ENCODE results near the gene MRPL55. TPM values are rescaled to one million over a fixed set of nuclear protein-coding genes. Genes with fewer than 3 reads are reported as not detected.
"Not testable (repeated sequence)": the region's sequence is repeated elsewhere in the genome, so short reads cannot be mapped to it uniquely, and the experiment has no call there.

MRPL55 gene
- total and polyA plus RNA-seq, 4 donors = 44.4 to 137 (median 73.3) TPM

- ATAC-seq (ENCODE audit: insufficient read depth, low FRiP score) = no peak
- WGBS, 2 donors = 92% methylated on average over 7 of the region's 7 CpGs
These were observed 3.1 kb upstream of the MRPL55 start for GRCh38 chr1:228112167-228112566.

GRCh38 chr1:228111315-228111714 is 2.2 kb upstream of the MRPL55 start:
- not testable (repeated sequence) for H3K36me3 ChIP-seq (ENCODE audit: control insufficient read depth in 4 of 4, insufficient read depth in 4 of 4, low read length in 4 of 4); H3K27me3 ChIP-seq (ENCODE audit: control insufficient read depth in 3 of 3, insufficient read depth in 3 of 3, low read length in 2 of 3); DNase-seq; H3K9ac ChIP-seq (ENCODE audit: insufficient read depth in 1 of 2, low read length in 2 of 2); ATAC-seq (ENCODE audit: insufficient read depth, low FRiP score); H3K9me3 ChIP-seq (ENCODE audit: control insufficient read depth in 4 of 4, insufficient read depth in 3 of 4, low read length in 3 of 4); H3K4me3 ChIP-seq; H3K27ac ChIP-seq (ENCODE audit: low read depth in 1 of 2, low read length in 1 of 2)
- WGBS, 2 donors = 77 to 87% methylated on average over 6 of the region's 6 CpGs
- peaks cover 0 to 18% (median 0%) of the 10 kb centered on the region in 5 donors for H3K4me1 ChIP-seq (ENCODE audit: control insufficient read depth in 5 of 5, insufficient read depth in 5 of 5, low read length in 5 of 5)

More at GRCh38 chr1:228112167-228112566, 3.1 kb upstream of the MRPL55 start:
- Histone ChIP-seq H3K36me3 (ENCODE audit: control insufficient read depth in 4 of 4, insufficient read depth in 4 of 4, low read length in 4 of 4) (peaks cover 0 to 4% (median 0%) of the 10 kb centered on the region in 4 donors), H3K4me1 (ENCODE audit: control insufficient read depth in 5 of 5, insufficient read depth in 5 of 5, low read length in 5 of 5) (peaks cover 0 to 18% (median 0%) of the 10 kb centered on the region in 5 donors), H3K9me3 (ENCODE audit: control insufficient read depth in 4 of 4, insufficient read depth in 3 of 4, low read length in 3 of 4) (no peaks in the 10 kb centered on the region), H3K27me3 (ENCODE audit: control insufficient read depth in 3 of 3, insufficient read depth in 3 of 3, low read length in 2 of 3) (no peaks in the 10 kb centered on the region), H3K4me3 (no peak overlapping the region), H3K9ac (ENCODE audit: insufficient read depth in 1 of 2, low read length in 2 of 2) (no peak overlapping the region), H3K27ac (ENCODE audit: low read depth in 1 of 2, low read length in 1 of 2) (no peak overlapping the region)
- TF ChIP-seq, protein P1, sequence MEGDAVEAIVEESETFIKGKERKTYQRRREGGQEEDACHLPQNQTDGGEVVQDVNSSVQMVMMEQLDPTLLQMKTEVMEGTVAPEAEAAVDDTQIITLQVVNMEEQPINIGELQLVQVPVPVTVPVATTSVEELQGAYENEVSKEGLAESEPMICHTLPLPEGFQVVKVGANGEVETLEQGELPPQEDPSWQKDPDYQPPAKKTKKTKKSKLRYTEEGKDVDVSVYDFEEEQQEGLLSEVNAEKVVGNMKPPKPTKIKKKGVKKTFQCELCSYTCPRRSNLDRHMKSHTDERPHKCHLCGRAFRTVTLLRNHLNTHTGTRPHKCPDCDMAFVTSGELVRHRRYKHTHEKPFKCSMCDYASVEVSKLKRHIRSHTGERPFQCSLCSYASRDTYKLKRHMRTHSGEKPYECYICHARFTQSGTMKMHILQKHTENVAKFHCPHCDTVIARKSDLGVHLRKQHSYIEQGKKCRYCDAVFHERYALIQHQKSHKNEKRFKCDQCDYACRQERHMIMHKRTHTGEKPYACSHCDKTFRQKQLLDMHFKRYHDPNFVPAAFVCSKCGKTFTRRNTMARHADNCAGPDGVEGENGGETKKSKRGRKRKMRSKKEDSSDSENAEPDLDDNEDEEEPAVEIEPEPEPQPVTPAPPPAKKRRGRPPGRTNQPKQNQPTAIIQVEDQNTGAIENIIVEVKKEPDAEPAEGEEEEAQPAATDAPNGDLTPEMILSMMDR (IDR thresholded peaks at IDR 0.05; ENCODE audit: control extremely low read depth, extremely low read depth) = no peak
- no peak for DNase-seq

DNA sequence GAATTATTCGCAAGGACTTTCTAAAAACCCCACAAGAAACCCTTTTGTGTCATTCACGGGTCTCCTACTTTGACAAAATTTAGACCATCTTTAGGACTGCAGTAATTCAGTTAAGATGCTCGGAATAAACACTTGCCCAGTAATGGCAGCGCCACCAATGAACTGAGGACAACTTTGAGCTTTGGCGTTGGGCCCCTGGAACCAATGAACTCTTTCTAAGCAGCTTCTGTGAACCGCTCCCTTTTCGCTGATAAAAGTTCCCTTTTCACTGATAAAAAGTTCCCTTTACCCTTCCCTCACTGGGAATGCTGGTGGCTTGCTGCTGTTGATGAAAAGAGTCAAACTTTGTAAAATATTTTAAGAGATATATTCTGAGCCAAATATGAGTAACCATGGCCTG is 1.5 kb upstream of the MRPL55 start:
- DNase-seq (no peak), ATAC-seq (ENCODE audit: insufficient read depth, low FRiP score) (no peak)
- Histone ChIP-seq H3K27ac (ENCODE audit: low read depth in 1 of 2, low read length in 1 of 2) (no peak overlapping the region), H3K27me3 (ENCODE audit: control insufficient read depth in 3 of 3, insufficient read depth in 3 of 3, low read length in 2 of 3) (no peaks in the 10 kb centered on the region), H3K9ac (ENCODE audit: insufficient read depth in 1 of 2, low read length in 2 of 2) (no peak overlapping the region), H3K36me3 (ENCODE audit: control insufficient read depth in 4 of 4, insufficient read depth in 4 of 4, low read length in 4 of 4) (peaks cover 0 to 14% (median 4%) of the 10 kb centered on the region in 4 donors), H3K9me3 (ENCODE audit: control insufficient read depth in 4 of 4, insufficient read depth in 3 of 4, low read length in 3 of 4) (no peaks in the 10 kb centered on the region), H3K4me3 (no peak overlapping the region), H3K4me1 (ENCODE audit: control insufficient read depth in 5 of 5, insufficient read depth in 5 of 5, low read length in 5 of 5) (peaks cover 0 to 18% (median 0%) of the 10 kb centered on the region in 5 donors)
- WGBS, 2 donors = 86 to 95% methylated on average over 7 of the region's 7 CpGs
- TF ChIP-seq, protein P1 (IDR thresholded peaks at IDR 0.05; ENCODE audit: control extremely low read depth, extremely low read depth) = no peak

- TF ChIP-seq, protein P1 (IDR thresholded peaks at IDR 0.05; ENCODE audit: control extremely low read depth, extremely low read depth) = no peak
- H3K36me3 ChIP-seq (ENCODE audit: control insufficient read depth in 4 of 4, insufficient read depth in 4 of 4, low read length in 4 of 4) = peaks cover 0 to 14% (median 4%) of the 10 kb centered on the region in 4 donors
- peaks cover 0 to 18% (median 0%) of the 10 kb centered on the region in 5 donors for H3K4me1 ChIP-seq (ENCODE audit: control insufficient read depth in 5 of 5, insufficient read depth in 5 of 5, low read length in 5 of 5)
- ATAC-seq (ENCODE audit: insufficient read depth, low FRiP score) = peak; percentile 10
- H3K9ac ChIP-seq (ENCODE audit: insufficient read depth in 1 of 2, low read length in 2 of 2) = peak overlapping the region; percentile 71 to 76
- H3K9me3 ChIP-seq (ENCODE audit: control insufficient read depth in 4 of 4, insufficient read depth in 3 of 4, low read length in 3 of 4) = no peaks in the 10 kb centered on the region
- WGBS, 2 donors = 22 to 36% methylated on average over 15 of the region's 15 CpGs
- peak overlapping the region; percentile 73 for H3K4me3 ChIP-seq
- peak in 1 of 3 donors; percentile 43 for DNase-seq
- H3K27ac ChIP-seq (ENCODE audit: low read depth in 1 of 2, low read length in 1 of 2) = peak overlapping the region; percentile 78 to 90
- no peaks in the 10 kb centered on the region for H3K27me3 ChIP-seq (ENCODE audit: control insufficient read depth in 3 of 3, insufficient read depth in 3 of 3, low read length in 2 of 3)
These were observed 926 bp upstream of the MRPL55 start for GRCh38 chr1:228109962-228110488.
